Endothelial cell (in vitro differentiated cells): Measurements from ENCODE around the gene FAM90A1. TPM values are rescaled to one million over a fixed set of nuclear protein-coding genes. Genes with fewer than 3 reads are reported as not detected.
"Not testable (repeated sequence)": the region's sequence is repeated elsewhere in the genome, so short reads cannot be mapped to it uniquely, and the experiment has no call there.

Experiments used
- DNase-seq: peaks from one replicate; pipeline ENCODE4 v3.0.0; 2021; ENCODE audit warnings: low spot score
- H3K27ac Mint-ChIP-seq: one replicate; pipeline ENCODE4 v1.8.0; 2021; ENCODE audit warnings: mixed read lengths, inconsistent platforms; ENCODE audit not compliant: unreplicated experiment
- H3K27me3 Mint-ChIP-seq: one replicate; pipeline ENCODE4 v1.8.0; 2021; ENCODE audit warnings: mild to moderate bottlenecking, moderate library complexity, mixed read lengths, inconsistent platforms; ENCODE audit not compliant: unreplicated experiment
- H3K36me3 Mint-ChIP-seq: one replicate; pipeline ENCODE4 v1.8.0; 2021; ENCODE audit warnings: mild to moderate bottlenecking, low read depth, mixed read lengths, inconsistent platforms; ENCODE audit not compliant: unreplicated experiment
- H3K4me1 Mint-ChIP-seq: one replicate; pipeline ENCODE4 v1.8.0; 2021; ENCODE audit warnings: mild to moderate bottlenecking, mixed read lengths, inconsistent platforms; ENCODE audit not compliant: unreplicated experiment
- H3K4me3 Mint-ChIP-seq: one replicate; pipeline ENCODE4 v1.8.0; 2021; ENCODE audit warnings: mild to moderate bottlenecking, mixed read lengths, inconsistent platforms; ENCODE audit not compliant: unreplicated experiment
- H3K9me3 Mint-ChIP-seq: one replicate; pipeline ENCODE4 v1.8.0; 2021; ENCODE audit warnings: mixed read lengths, inconsistent platforms; ENCODE audit not compliant: unreplicated experiment
- total RNA-seq: library from RNA; stranded (reverse); fragmentation: NEBNext Ultra II Directional; extraction: Animal tissue kit (Norgen Biotek cat#: 25700); gene quantifications from one replicate; pipeline ENCODE4 v1.2.1, GENCODE V29; 2021; ENCODE audit not compliant: unreplicated experiment
- TF ChIP-seq, protein P1 (sequence below): fragments of 200-600 bp; sonication (generic); IDR thresholded peaks from one replicate; pipeline ENCODE4 v1.5.0; 2021; ENCODE audit warnings: antibody characterized with exemption; ENCODE audit not compliant: unreplicated experiment

Gene FAM90A1
- total RNA-seq, 1 donor from 2014 or later, result not detected

DNA sequence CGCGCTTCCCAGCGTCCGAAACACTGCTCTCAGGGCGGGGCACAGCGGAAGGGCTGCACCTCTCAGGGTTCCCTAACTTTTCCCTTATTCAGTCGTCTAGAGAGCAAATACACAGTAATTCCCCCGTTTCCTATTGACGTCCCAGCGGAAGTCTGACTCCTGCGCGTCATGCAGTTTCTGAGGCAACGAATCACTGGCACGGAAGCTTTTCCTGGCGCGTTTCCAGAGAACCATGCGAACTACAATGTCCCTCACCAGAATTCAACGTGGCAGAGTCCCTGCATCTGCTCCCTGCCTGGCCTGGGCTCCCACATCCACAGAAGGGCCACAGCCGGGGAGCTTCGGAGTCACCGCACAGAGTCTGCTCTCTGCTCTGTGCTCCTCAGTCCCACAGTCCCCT is 6.0 kb downstream of the FAM90A1 start:
- not testable (repeated sequence) for DNase-seq, H3K4me3 Mint-ChIP-seq, H3K9me3 Mint-ChIP-seq, H3K36me3 Mint-ChIP-seq, H3K27ac Mint-ChIP-seq, H3K27me3 Mint-ChIP-seq, H3K4me1 Mint-ChIP-seq

DNA sequence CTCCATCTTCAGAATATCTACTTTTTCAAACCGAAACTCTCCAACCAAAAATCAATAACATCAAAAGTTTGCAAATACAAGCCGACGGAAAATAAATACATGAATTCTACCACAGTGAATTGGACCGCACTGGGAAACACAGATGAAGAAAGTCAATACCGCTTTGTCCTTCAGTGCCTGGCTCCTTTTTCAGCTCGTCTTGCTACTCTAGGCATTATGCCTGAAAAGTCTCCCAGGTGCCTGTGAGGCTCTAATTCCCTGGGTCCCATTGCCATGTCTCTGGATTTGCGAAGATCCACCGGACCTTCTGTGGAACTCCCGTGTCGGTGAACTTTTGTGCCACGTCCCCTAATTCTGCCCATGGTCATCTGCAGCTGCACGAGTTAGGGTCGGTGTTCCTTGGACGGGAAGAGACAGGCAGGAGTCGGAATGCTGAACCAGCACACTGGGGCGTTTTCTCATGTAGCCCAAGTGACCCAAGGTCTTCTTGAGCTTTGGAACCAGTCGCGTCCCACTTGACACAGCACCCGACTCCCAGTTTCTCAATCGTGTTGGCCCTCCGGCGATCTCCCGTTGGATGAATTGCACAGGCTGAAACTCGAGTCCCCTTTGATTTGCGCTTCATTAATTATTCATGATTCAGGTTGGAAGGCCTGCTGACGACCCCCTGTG is 8.6 kb downstream of the FAM90A1 start:
- H3K36me3 Mint-ChIP-seq, H3K27me3 Mint-ChIP-seq, H3K9me3 Mint-ChIP-seq, H3K4me1 Mint-ChIP-seq, DNase-seq, H3K4me3 Mint-ChIP-seq: not testable (repeated sequence)
- H3K27ac Mint-ChIP-seq, result peak overlapping the region; percentile 42

DNA sequence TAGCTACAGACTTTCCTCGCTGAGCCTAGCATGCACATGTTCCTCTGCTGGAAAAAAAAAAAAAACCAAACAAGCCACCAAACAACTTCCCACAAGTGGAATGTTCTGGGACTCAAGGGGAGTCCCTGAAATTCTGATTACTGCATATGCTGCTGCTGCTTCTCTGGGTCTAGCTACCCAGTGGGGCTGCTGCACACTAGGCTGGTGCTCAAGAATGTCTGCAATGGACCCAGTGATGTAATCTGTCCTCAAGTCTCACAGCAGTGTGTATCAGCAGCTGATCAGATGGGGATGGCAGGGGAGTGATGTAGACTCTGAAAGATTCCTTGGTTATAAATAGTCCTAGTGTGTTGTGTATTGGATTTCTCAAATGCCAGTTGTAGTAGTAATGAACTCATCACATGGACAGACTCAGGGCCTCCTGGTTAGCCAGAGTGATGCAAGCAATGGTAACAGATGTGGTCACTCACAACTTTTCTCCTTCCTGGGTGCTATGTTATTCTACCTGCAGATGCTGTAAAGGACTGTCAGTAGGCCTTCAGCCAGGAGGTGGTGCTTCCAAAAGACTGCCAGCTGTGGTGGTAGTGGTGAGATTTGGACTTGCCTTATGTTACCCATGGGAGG is 29.6 kb downstream of the FAM90A1 start:
- H3K4me1 Mint-ChIP-seq, H3K9me3 Mint-ChIP-seq, H3K36me3 Mint-ChIP-seq, DNase-seq, H3K27ac Mint-ChIP-seq, H3K4me3 Mint-ChIP-seq, H3K27me3 Mint-ChIP-seq: not testable (repeated sequence)

DNA sequence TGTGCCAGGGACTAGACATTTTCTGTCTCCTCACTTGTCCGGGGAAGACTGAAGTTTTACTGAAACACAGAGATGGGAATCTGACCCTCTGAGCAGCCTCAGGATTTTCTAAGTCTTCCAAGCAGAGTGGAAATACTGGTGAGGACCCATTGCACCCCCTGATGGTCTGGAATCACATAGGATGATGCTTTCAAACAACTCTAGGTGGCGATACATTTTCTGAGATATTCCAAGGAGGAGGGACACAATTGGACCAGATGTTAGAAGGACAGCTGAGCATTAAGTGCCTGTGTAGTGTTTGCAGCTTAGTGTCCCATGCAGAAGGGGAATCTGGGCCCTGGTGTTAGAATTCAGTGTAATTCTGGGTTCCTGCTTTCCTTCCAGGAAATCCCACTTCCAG is 39.3 kb downstream of the FAM90A1 start:
- H3K9me3 Mint-ChIP-seq, H3K36me3 Mint-ChIP-seq, H3K27me3 Mint-ChIP-seq, DNase-seq, H3K4me3 Mint-ChIP-seq, H3K4me1 Mint-ChIP-seq, H3K27ac Mint-ChIP-seq: not testable (repeated sequence)

DNA sequence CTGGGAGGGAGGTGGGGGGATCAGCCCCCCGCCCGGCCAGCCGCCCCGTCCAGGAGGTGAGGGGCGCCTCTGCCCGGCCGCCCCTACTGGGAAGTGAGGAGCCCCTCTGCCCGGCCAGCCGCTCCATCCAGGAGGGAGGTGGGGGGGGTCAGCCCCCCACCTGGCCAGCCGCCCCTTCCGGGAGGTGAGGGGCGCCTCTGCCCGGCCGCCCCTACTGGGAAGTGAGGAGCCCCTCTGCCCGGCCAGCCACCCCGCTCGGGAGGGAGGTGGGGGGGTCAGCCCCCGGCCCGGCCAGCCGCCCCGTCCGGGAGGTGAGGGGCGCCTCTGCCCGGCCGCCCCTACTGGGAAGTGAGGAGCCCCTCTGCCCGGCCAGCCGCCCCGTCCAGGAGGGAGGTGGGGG is 43.2 kb downstream of the FAM90A1 start:
- not testable (repeated sequence) for DNase-seq, H3K4me1 Mint-ChIP-seq, H3K4me3 Mint-ChIP-seq, H3K27ac Mint-ChIP-seq, H3K36me3 Mint-ChIP-seq, H3K9me3 Mint-ChIP-seq, H3K27me3 Mint-ChIP-seq

DNA sequence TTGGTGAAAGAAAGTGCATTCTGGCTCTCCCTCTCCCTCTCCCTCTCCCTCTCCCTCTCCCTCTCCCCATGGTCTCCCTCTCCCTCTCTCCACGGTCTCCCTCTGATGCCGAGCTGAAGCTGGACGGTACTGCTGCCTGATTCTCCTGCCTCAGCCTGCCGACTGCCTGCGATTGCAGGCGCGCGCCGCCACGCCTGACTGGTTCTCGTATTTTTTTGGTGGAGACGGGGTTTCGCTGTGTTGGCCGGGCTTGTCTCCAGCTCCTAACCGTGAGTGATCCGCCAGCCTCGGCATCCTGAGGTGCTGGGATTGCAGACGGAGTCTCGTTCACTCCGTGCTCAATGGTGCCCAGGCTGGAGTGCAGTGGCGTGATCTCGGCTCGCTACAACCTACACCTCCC is 44.1 kb downstream of the FAM90A1 start:
- not testable (repeated sequence) for H3K27me3 Mint-ChIP-seq, H3K4me3 Mint-ChIP-seq, H3K4me1 Mint-ChIP-seq, H3K9me3 Mint-ChIP-seq, DNase-seq, H3K36me3 Mint-ChIP-seq, H3K27ac Mint-ChIP-seq

DNA sequence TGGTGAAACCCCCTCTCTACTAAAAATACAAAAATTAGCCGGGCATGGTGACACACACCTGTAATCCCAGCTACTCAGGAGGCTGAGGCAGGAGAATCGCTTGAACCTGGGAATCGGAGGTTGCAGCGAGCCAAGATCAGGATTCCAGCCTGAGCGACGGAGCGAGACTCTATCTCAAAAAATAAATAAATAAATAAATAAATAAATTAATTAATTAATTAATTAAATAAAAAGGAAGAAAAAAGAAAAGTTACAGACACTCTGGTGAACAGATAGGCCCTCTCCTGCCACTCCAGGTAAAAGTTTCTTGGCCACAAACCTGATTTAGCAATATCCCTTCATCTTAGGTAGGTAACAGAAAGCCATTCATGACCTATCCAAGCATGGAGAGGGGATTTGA is 44.5 kb downstream of the FAM90A1 start:
- not testable (repeated sequence) for H3K4me1 Mint-ChIP-seq, DNase-seq, H3K4me3 Mint-ChIP-seq, H3K36me3 Mint-ChIP-seq, H3K27ac Mint-ChIP-seq, H3K27me3 Mint-ChIP-seq, H3K9me3 Mint-ChIP-seq

DNA sequence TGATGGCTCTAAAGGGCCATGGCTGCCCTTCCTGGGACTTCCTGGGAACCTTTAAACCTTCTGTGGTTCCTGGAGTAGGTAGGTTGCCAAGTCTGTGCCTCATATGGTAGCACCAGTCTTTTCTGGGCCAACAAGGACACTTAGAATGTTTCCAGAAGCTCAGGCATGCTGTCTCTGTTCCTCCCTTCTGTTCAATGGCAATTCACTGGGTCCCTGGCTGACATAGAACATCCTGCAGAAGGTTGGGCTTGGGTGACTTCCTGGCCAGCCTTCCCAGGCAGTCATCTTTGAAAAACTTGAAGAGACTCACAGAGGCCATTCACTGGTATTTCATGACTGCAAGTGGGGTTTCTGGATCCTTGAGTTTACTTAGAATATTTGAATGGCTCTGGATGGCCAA is 46.1 kb downstream of the FAM90A1 start:
- H3K36me3 Mint-ChIP-seq, DNase-seq, H3K27me3 Mint-ChIP-seq, H3K4me1 Mint-ChIP-seq, H3K27ac Mint-ChIP-seq, H3K9me3 Mint-ChIP-seq: not testable (repeated sequence)
- peak overlapping the region; percentile 65 for H3K4me3 Mint-ChIP-seq

DNA sequence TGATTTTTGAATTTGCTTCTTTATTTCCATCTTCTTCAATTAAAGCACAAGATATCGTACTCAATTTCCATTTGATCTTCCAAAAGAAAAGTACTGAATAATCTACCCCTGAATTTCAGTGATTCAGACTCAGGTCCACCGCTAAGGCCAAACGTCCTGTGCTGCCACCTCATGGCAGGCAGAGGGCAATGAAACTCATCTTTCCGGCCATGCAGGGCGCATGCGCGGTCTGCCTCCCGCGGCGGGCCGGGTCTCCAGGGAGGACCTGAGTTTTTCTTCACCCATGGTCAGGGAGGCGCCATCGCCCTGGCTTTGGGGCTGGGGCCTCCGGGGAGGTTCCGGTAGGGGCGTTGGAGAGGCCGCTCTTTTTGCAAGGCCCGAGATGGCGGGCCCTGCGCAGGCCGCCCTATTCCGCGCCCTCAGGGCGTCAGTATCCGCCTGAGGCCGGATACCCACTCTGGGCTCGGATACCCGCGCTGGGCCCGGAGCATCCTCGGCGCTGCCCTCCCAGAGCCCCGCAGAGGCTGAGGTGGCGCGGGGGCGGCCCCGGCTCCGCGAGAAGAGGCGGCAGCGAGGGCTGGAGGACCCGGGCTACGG is 47.3 kb downstream of the FAM90A1 start:
- H3K9me3 Mint-ChIP-seq, H3K27me3 Mint-ChIP-seq, H3K27ac Mint-ChIP-seq, H3K4me1 Mint-ChIP-seq, H3K36me3 Mint-ChIP-seq: not testable (repeated sequence)
- TF ChIP-seq, protein P1, sequence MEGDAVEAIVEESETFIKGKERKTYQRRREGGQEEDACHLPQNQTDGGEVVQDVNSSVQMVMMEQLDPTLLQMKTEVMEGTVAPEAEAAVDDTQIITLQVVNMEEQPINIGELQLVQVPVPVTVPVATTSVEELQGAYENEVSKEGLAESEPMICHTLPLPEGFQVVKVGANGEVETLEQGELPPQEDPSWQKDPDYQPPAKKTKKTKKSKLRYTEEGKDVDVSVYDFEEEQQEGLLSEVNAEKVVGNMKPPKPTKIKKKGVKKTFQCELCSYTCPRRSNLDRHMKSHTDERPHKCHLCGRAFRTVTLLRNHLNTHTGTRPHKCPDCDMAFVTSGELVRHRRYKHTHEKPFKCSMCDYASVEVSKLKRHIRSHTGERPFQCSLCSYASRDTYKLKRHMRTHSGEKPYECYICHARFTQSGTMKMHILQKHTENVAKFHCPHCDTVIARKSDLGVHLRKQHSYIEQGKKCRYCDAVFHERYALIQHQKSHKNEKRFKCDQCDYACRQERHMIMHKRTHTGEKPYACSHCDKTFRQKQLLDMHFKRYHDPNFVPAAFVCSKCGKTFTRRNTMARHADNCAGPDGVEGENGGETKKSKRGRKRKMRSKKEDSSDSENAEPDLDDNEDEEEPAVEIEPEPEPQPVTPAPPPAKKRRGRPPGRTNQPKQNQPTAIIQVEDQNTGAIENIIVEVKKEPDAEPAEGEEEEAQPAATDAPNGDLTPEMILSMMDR, result peak; percentile 73
- H3K4me3 Mint-ChIP-seq, result peak overlapping the region; percentile 52
- DNase-seq, result peak; percentile 48

DNA sequence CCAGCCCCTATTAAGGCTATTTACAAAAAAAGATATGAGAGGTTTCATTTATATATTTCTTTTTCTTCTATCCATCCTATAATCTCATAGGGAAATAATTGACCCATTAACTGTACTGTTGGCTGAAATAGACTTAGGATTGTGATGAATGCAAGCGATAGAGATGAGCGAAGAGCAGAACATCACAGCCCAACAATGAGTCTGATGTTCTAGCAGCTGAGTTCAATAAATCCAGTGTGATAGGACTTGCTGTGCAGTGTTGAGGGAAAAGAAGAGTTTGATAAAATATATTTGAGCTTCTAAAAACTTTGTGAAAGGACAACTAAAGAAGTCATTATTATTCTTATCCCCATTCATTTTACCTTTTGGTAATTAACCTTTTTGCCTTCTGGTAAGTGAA is 54.5 kb downstream of the FAM90A1 start:
- H3K4me3 Mint-ChIP-seq, H3K36me3 Mint-ChIP-seq, H3K4me1 Mint-ChIP-seq, H3K27ac Mint-ChIP-seq, H3K9me3 Mint-ChIP-seq, H3K27me3 Mint-ChIP-seq, DNase-seq: not testable (repeated sequence)
